Measurements from ENCODE around the gene EXOC8.
A peak's percentile ranks its signal among the peaks of the same experiment; 100 is the strongest.

EXOC8 gene

DNA sequence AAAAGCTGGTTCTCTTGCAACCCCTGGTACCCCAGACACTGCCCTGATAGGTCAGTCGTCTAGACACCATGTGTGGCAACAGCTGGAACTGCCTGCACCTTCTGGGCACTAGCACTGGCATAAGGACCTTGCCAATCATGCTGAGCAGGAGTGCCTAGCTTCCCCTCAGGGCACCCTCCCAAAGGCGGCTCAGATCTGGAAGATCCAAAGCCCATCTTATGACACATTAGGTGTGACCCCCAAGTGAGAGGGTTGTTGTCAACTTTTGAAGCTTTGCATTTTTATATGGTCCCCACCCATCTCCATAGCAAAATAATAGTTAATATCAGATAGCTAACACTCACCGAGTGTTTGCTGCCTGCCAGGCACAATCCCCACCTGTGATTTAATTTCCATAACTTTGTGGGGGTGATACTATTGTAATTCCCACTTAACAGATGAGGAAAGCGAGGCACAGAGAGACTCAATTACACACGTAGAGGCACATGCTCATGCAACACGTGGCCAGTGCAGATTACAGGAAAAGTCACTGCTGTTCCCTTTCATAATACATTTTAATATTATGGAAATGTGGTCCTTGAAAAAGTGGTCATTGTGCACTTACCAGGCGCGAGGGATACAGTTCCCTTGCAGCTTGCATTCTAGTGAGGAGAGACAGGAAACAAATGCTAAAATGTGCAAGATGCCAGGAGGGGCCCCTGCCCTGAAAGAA is 25.8 kb downstream of the EXOC8 start:
- no peak overlapping the region for H4K5ac ChIP-seq (ENCODE audit: low read length)
- no peak overlapping the region for H3K23ac ChIP-seq (ENCODE audit: low read length)
- H3K4me3 ChIP-seq (ENCODE audit: low read length), result no peak overlapping the region
- no peaks in the 10 kb centered on the region for H3K36me3 ChIP-seq (ENCODE audit: control insufficient read depth, insufficient read depth, low read length)
- DNase-seq, result no peak
- H2BK5ac ChIP-seq (ENCODE audit: low read length), result no peak overlapping the region
- H3K4me1 ChIP-seq (ENCODE audit: control insufficient read depth, low read depth, low read length), result no peaks in the 10 kb centered on the region
- no peak overlapping the region for H3K4ac ChIP-seq (ENCODE audit: low read depth, low read length)
- no peak overlapping the region for H3K56ac ChIP-seq (ENCODE audit: low read length)
- H3K27ac ChIP-seq (ENCODE audit: low read depth, low read length), result no peak overlapping the region
- no peak overlapping the region for H3K4me2 ChIP-seq (ENCODE audit: low read length)
- no peaks in the 10 kb centered on the region for H3K27me3 ChIP-seq (ENCODE audit: insufficient read depth, low read length, poor library complexity)
- no peak overlapping the region for H4K8ac ChIP-seq (ENCODE audit: low read depth, low read length)
- H2BK15ac ChIP-seq (replicated peaks; ENCODE audit: low read depth), result no peak overlapping the region
- H3K79me1 ChIP-seq (ENCODE audit: low read length), result no peaks in the 10 kb centered on the region
- H3K18ac ChIP-seq (ENCODE audit: low read length), result no peak overlapping the region
- no peaks in the 10 kb centered on the region for H3K79me2 ChIP-seq (ENCODE audit: control insufficient read depth, insufficient read depth, low read length)
- no peak overlapping the region for H2BK120ac ChIP-seq (ENCODE audit: low read depth, low read length)
- H2AK5ac ChIP-seq (ENCODE audit: low read length), result no peak overlapping the region
- H3K9ac ChIP-seq (ENCODE audit: low read length), result no peak overlapping the region
- no CpG with 5 or more reads among the region's 8 CpGs for WGBS (ENCODE audit: extremely low coverage, insufficient coverage, low lambda C conversion rate)

DNA sequence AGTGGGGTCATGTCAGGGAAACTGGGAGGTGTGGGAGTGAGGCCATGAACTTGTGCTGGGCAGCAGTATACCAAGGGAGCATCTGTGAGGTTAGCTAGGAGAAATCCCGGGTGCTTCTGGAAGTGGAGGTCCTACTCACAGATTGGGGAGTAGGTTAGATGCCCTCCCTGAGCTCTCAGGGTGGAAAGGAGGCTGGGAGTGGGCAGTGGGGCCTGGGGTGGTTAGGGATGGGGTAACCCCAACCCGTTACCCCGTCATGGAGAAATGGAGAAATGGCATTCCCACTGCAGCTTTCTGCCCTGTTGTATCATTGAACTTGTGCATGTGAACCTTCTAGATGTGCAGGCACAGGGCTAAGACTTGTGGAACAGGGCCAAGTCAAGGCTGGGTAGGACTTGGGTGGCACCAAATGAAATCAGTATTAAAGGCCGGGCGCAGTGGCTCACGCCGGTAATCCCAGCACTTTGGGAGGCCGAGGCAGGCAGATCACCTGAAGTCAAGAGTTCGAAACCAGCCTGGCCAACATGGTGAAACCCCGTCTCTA is 27.2 kb downstream of the EXOC8 start:
- no peak for DNase-seq
- WGBS (ENCODE audit: extremely low coverage, insufficient coverage, low lambda C conversion rate), result no CpG with 5 or more reads among the region's 10 CpGs

DNA sequence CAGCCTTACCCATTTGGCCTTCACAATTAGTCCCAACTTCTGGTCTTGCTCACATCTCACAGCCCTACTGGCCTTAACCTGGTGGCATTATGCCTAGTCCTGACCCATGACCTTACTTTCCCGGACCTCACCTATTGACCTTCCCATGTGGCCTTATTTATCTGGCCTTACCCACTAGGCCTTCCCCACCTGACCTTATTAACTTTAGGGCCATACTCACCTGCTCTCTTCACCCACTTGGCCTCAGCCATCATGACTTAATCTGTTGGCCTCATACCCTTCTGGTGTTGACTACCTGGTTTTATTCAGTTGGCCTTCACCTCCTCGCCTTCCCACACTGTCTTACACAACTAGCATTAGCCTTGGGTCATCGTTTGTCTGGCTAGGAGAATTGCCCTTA is 35.7 kb downstream of the EXOC8 start:
- Histone ChIP-seq H3K18ac (ENCODE audit: low read length) (no peak overlapping the region), H3K36me3 (ENCODE audit: control insufficient read depth, insufficient read depth, low read length) (no peaks in the 10 kb centered on the region), H3K79me2 (ENCODE audit: control insufficient read depth, insufficient read depth, low read length) (no peaks in the 10 kb centered on the region), H2BK5ac (ENCODE audit: low read length) (no peak overlapping the region), H3K23ac (ENCODE audit: low read length) (no peak overlapping the region), H4K8ac (ENCODE audit: low read depth, low read length) (no peak overlapping the region), H3K79me1 (ENCODE audit: low read length) (no peaks in the 10 kb centered on the region), H3K4me1 (ENCODE audit: control insufficient read depth, low read depth, low read length) (no peaks in the 10 kb centered on the region), H3K56ac (ENCODE audit: low read length) (no peak overlapping the region), H3K4me2 (ENCODE audit: low read length) (no peak overlapping the region), H3K4ac (ENCODE audit: low read depth, low read length) (no peak overlapping the region), H2BK15ac (replicated peaks; ENCODE audit: low read depth) (no peak overlapping the region), H3K4me3 (ENCODE audit: low read length) (no peak overlapping the region), H3K9ac (ENCODE audit: low read length) (no peak overlapping the region), H2AK5ac (ENCODE audit: low read length) (no peak overlapping the region), H3K27me3 (ENCODE audit: insufficient read depth, low read length, poor library complexity) (no peaks in the 10 kb centered on the region), H3K27ac (ENCODE audit: low read depth, low read length) (no peak overlapping the region), H2BK120ac (ENCODE audit: low read depth, low read length) (no peak overlapping the region), H4K5ac (ENCODE audit: low read length) (no peak overlapping the region)
- DNase-seq, result no peak
- WGBS (ENCODE audit: extremely low coverage, insufficient coverage, low lambda C conversion rate), result no CpG with 5 or more reads among the region's 3 CpGs

More for the DNA sequence above, 27.2 kb downstream of the EXOC8 start:
- H3K27ac ChIP-seq (ENCODE audit: low read depth, low read length), result no peak overlapping the region
- H3K18ac ChIP-seq (ENCODE audit: low read length), result no peak overlapping the region
- no peak overlapping the region for H3K23ac ChIP-seq (ENCODE audit: low read length)
- no peak overlapping the region for H3K4me2 ChIP-seq (ENCODE audit: low read length)
- H2BK15ac ChIP-seq (replicated peaks; ENCODE audit: low read depth), result no peak overlapping the region
- H3K79me2 ChIP-seq (ENCODE audit: control insufficient read depth, insufficient read depth, low read length), result no peaks in the 10 kb centered on the region
- H3K4ac ChIP-seq (ENCODE audit: low read depth, low read length), result no peak overlapping the region
- H4K8ac ChIP-seq (ENCODE audit: low read depth, low read length), result no peak overlapping the region
- H2AK5ac ChIP-seq (ENCODE audit: low read length), result no peak overlapping the region
- no peaks in the 10 kb centered on the region for H3K36me3 ChIP-seq (ENCODE audit: control insufficient read depth, insufficient read depth, low read length)
- H3K9ac ChIP-seq (ENCODE audit: low read length), result no peak overlapping the region
- H2BK5ac ChIP-seq (ENCODE audit: low read length), result no peak overlapping the region
- H4K5ac ChIP-seq (ENCODE audit: low read length), result no peak overlapping the region
- H3K56ac ChIP-seq (ENCODE audit: low read length), result no peak overlapping the region
- no peak overlapping the region for H3K4me3 ChIP-seq (ENCODE audit: low read length)
- H3K27me3 ChIP-seq (ENCODE audit: insufficient read depth, low read length, poor library complexity), result no peaks in the 10 kb centered on the region
- no peak overlapping the region for H2BK120ac ChIP-seq (ENCODE audit: low read depth, low read length)
- H3K79me1 ChIP-seq (ENCODE audit: low read length), result no peaks in the 10 kb centered on the region
- no peaks in the 10 kb centered on the region for H3K4me1 ChIP-seq (ENCODE audit: control insufficient read depth, low read depth, low read length)

DNA sequence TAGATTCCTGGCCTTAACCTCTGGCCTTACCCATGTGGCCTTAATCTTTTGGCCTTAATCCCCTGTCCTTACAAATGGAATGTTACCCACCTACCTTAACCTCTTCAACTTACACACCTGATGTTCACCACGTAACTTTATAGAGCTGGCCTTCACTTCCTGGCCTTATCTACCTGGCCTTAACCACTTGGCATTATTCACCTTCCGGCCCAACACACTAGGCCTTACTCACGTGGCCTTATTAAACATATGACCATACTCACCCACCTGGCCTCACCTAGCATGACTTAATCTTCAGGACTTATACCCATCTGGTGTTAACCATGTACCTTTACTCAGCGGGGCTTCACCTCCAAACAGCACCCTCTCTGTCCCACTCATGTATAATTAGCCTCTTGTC is 41.7 kb downstream of the EXOC8 start:
- H2BK120ac ChIP-seq (ENCODE audit: low read depth, low read length), result no peak overlapping the region
- H3K18ac ChIP-seq (ENCODE audit: low read length), result no peak overlapping the region
- no peak overlapping the region for H4K8ac ChIP-seq (ENCODE audit: low read depth, low read length)
- DNase-seq, result no peak
- no peak overlapping the region for H2BK15ac ChIP-seq (replicated peaks; ENCODE audit: low read depth)
- H3K56ac ChIP-seq (ENCODE audit: low read length), result no peak overlapping the region
- no peak overlapping the region for H3K9ac ChIP-seq (ENCODE audit: low read length)
- no peak overlapping the region for H3K4me3 ChIP-seq (ENCODE audit: low read length)
- no CpG with 5 or more reads among the region's 4 CpGs for WGBS (ENCODE audit: extremely low coverage, insufficient coverage, low lambda C conversion rate)
- no peaks in the 10 kb centered on the region for H3K79me1 ChIP-seq (ENCODE audit: low read length)
- no peaks in the 10 kb centered on the region for H3K36me3 ChIP-seq (ENCODE audit: control insufficient read depth, insufficient read depth, low read length)
- no peak overlapping the region for H3K4me2 ChIP-seq (ENCODE audit: low read length)
- H3K27me3 ChIP-seq (ENCODE audit: insufficient read depth, low read length, poor library complexity), result no peaks in the 10 kb centered on the region
- H3K4ac ChIP-seq (ENCODE audit: low read depth, low read length), result no peak overlapping the region
- H3K23ac ChIP-seq (ENCODE audit: low read length), result no peak overlapping the region
- H3K79me2 ChIP-seq (ENCODE audit: control insufficient read depth, insufficient read depth, low read length), result no peaks in the 10 kb centered on the region
- H3K4me1 ChIP-seq (ENCODE audit: control insufficient read depth, low read depth, low read length), result no peaks in the 10 kb centered on the region
- no peak overlapping the region for H3K27ac ChIP-seq (ENCODE audit: low read depth, low read length)
- H2AK5ac ChIP-seq (ENCODE audit: low read length), result no peak overlapping the region
- H4K5ac ChIP-seq (ENCODE audit: low read length), result no peak overlapping the region
- no peak overlapping the region for H2BK5ac ChIP-seq (ENCODE audit: low read length)

DNA sequence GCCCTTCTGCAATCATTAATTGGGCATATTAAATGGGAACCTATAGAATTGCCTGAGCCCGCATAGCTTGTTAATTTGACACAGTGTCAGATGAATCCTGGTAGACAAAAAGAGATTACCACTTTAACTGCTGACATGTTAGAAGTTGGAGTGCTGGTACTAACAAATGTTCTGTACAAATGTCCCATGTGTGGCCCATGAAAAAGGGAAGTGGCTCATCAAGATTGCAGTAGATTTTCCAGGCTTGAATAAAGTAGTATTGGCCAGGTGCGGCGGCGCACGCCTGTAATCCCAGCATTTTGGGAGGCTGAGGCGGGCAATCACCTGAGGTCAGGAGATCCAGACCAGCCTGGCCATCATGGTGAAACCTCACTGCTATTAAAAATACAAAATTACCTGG is 51.0 kb downstream of the EXOC8 start:
- Histone ChIP-seq H3K4me1 (ENCODE audit: control insufficient read depth, low read depth, low read length) (no peaks in the 10 kb centered on the region), H3K56ac (ENCODE audit: low read length) (no peak overlapping the region), H3K18ac (ENCODE audit: low read length) (no peak overlapping the region), H2BK5ac (ENCODE audit: low read length) (no peak overlapping the region), H3K9ac (ENCODE audit: low read length) (no peak overlapping the region), H3K36me3 (ENCODE audit: control insufficient read depth, insufficient read depth, low read length) (no peaks in the 10 kb centered on the region), H2BK120ac (ENCODE audit: low read depth, low read length) (no peak overlapping the region), H3K27me3 (ENCODE audit: insufficient read depth, low read length, poor library complexity) (no peaks in the 10 kb centered on the region), H2AK5ac (ENCODE audit: low read length) (no peak overlapping the region), H2BK15ac (replicated peaks; ENCODE audit: low read depth) (no peak overlapping the region), H3K4ac (ENCODE audit: low read depth, low read length) (no peak overlapping the region), H4K5ac (ENCODE audit: low read length) (no peak overlapping the region), H3K4me2 (ENCODE audit: low read length) (no peak overlapping the region), H3K79me1 (ENCODE audit: low read length) (no peaks in the 10 kb centered on the region), H3K27ac (ENCODE audit: low read depth, low read length) (no peak overlapping the region), H4K8ac (ENCODE audit: low read depth, low read length) (no peak overlapping the region), H3K4me3 (ENCODE audit: low read length) (no peak overlapping the region), H3K23ac (ENCODE audit: low read length) (no peak overlapping the region), H3K79me2 (ENCODE audit: control insufficient read depth, insufficient read depth, low read length) (no peaks in the 10 kb centered on the region)
- DNase-seq, result no peak
- no CpG with 5 or more reads among the region's 6 CpGs for WGBS (ENCODE audit: extremely low coverage, insufficient coverage, low lambda C conversion rate)

DNA sequence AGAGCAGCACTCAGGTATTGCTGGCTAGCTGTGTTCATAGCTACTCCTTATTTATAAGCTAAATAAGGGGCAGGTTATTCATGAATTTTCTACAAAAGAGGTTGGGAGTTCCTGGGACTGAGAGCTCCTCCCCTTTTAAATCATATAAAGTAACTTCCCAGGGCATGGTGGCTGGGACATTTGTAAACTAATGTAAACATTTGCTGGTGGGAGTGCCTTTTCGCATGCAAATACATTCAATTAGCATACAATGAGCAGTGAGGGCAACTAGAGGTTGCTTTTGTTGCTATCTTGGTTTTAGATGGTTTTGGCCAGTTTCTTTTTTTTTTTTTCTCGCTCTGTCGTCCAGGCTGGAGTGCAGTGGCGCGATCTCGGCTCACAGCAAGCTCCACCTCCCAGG is 53.2 kb downstream of the EXOC8 start:
- Histone ChIP-seq H3K4me1 (ENCODE audit: control insufficient read depth, low read depth, low read length) (no peaks in the 10 kb centered on the region), H3K36me3 (ENCODE audit: control insufficient read depth, insufficient read depth, low read length) (no peaks in the 10 kb centered on the region), H3K56ac (ENCODE audit: low read length) (no peak overlapping the region), H2BK5ac (ENCODE audit: low read length) (no peak overlapping the region), H3K18ac (ENCODE audit: low read length) (no peak overlapping the region), H3K27ac (ENCODE audit: low read depth, low read length) (no peak overlapping the region), H2AK5ac (ENCODE audit: low read length) (no peak overlapping the region), H2BK15ac (replicated peaks; ENCODE audit: low read depth) (no peak overlapping the region), H3K79me1 (ENCODE audit: low read length) (no peaks in the 10 kb centered on the region), H3K4ac (ENCODE audit: low read depth, low read length) (no peak overlapping the region), H3K23ac (ENCODE audit: low read length) (no peak overlapping the region), H3K9ac (ENCODE audit: low read length) (no peak overlapping the region), H3K4me2 (ENCODE audit: low read length) (no peak overlapping the region), H3K27me3 (ENCODE audit: insufficient read depth, low read length, poor library complexity) (no peaks in the 10 kb centered on the region), H4K5ac (ENCODE audit: low read length) (no peak overlapping the region), H4K8ac (ENCODE audit: low read depth, low read length) (no peak overlapping the region), H3K79me2 (ENCODE audit: control insufficient read depth, insufficient read depth, low read length) (no peaks in the 10 kb centered on the region), H2BK120ac (ENCODE audit: low read depth, low read length) (no peak overlapping the region), H3K4me3 (ENCODE audit: low read length) (no peak overlapping the region)
- no CpG with 5 or more reads among the region's 6 CpGs for WGBS (ENCODE audit: extremely low coverage, insufficient coverage, low lambda C conversion rate)
- peak; percentile 82 for DNase-seq

Measured in mesendoderm (in vitro differentiated cells).